HCT116 (cell line): ENCODE data around the gene ABL1. TPM values are rescaled to one million over a fixed set of nuclear protein-coding genes. Genes with fewer than 3 reads are reported as not detected.

Experiments
- ATAC-seq: fragments of 200-7000 bp; cut with Tn5 transposase; 2 replicates; pipeline ENCODE4 v1.9.1; 2020; ENCODE audit warnings: mild to moderate bottlenecking, moderate library complexity
- BruUV-seq: library from RNA; stranded (reverse); fragments of 400-500 nt; replicated peaks from 2 replicates; lab custom pipeline; 2021; lab: Mats Ljungman, UMichigan
- CTCF ChIA-PET: fragments of 300-600 bp; sonication (Branson Sonifier 250); formaldehyde crosslinking; loops from one replicate; lab custom pipeline; 2021; ENCODE audit warnings: antibody characterized with exemption; lab: Charles Lee
- POLR2A ChIA-PET: fragments of 300-600, 350-600 bp; sonication (Branson Sonifier 250); formaldehyde crosslinking; loops from one replicate; lab custom pipeline; 2021; ENCODE audit warnings: antibody characterized with exemption; lab: Charles Lee
- RAD21 ChIA-PET, 2 experiments: fragments of 300-600 bp; sonication (Branson Sonifier 250); formaldehyde crosslinking; loops; one replicate each; lab custom pipeline; 2023; ENCODE audit warnings: low total read pairs in 2 of 2; ENCODE audit not compliant: uncharacterized antibody in 2 of 2, unreplicated experiment in 2 of 2, low non-redundant PET in 1 of 2; lab: Charles Lee
- DNase-seq: peaks from one replicate; pipeline ENCODE4 v3.0.0-alpha.2; 2010; ENCODE audit warnings: low read depth, low spot score
- H2AFZ ChIP-seq: fragments of 200-600 bp; shearing (Covaris generic), sonication (generic); 2 replicates; pipeline ENCODE4 v1.6.1; 2017; ENCODE audit warnings: low read depth, mixed run types, mixed read lengths, antibody characterized with exemption, low read length; ENCODE audit not compliant: poor library complexity, severe bottlenecking
- H3K27ac ChIP-seq: 2 replicates; pipeline ENCODE4 v1.5.1; 2012; ENCODE audit warnings: low read depth, low read length
- H3K27me3 ChIP-seq: fragments of 200-600 bp; sonication (generic); 2 replicates; pipeline ENCODE4 v1.6.1; 2016; ENCODE audit warnings: mixed run types, low read length, mixed read lengths; ENCODE audit not compliant: insufficient read depth
- H3K36me3 ChIP-seq, 2 experiments: fragments of 200-500 bp in 1 of 2; fragments of 200-600 bp in 1 of 2; sonication (Bioruptor generic) in 1 of 2; sonication (generic) in 1 of 2; 2 replicates each; pipeline versions ENCODE4 v1.5.1 to v1.6.1; 2014 to 2016; ENCODE audit warnings: low read length in 2 of 2, inconsistent platforms in 1 of 2, mixed read lengths in 1 of 2, mixed run types in 1 of 2; ENCODE audit not compliant: insufficient read depth in 2 of 2, control insufficient read depth in 1 of 2
- H3K4me1 ChIP-seq, 2 experiments: fragments of 200-600 bp in 1 of 2; sonication (generic) in 1 of 2; 2 replicates each; pipeline versions ENCODE4 v1.5.1 to v1.6.1; 2012 to 2017; ENCODE audit warnings: low read length in 2 of 2, inconsistent platforms in 1 of 2, mild to moderate bottlenecking in 1 of 2, mixed read lengths in 1 of 2, mixed run types in 1 of 2, moderate library complexity in 1 of 2; ENCODE audit not compliant: insufficient read depth in 2 of 2, control insufficient read depth in 1 of 2
- H3K4me2 ChIP-seq: fragments of 200-600 bp; sonication (generic); 2 replicates; pipeline ENCODE4 v1.6.1; 2017; ENCODE audit warnings: mixed run types, low read length, mixed read lengths
- H3K4me3 ChIP-seq, 2 experiments: fragments of 200-600 bp in 1 of 2; sonication (generic) in 1 of 2; replicated peaks in 1 of 2; 2 replicates each; pipeline ENCODE4 v1.5.1; 2011 to 2016; ENCODE audit warnings: low read length in 2 of 2, control low read depth in 1 of 2, low read depth in 1 of 2, mild to moderate bottlenecking in 1 of 2, mixed read lengths in 1 of 2, mixed run types in 1 of 2
- H3K79me2 ChIP-seq: fragments of 200-600 bp; sonication (generic); 2 replicates; pipeline ENCODE4 v1.6.1; 2017; ENCODE audit warnings: mild to moderate bottlenecking, mixed run types, low read length, moderate library complexity, mixed read lengths; ENCODE audit not compliant: insufficient read depth
- H3K9ac ChIP-seq: fragments of 200-600 bp; sonication (generic); 2 replicates; pipeline ENCODE4 v1.6.1; 2016; ENCODE audit warnings: low read length, mixed read lengths
- H3K9me2 ChIP-seq: fragments of 200-600 bp; sonication (generic), shearing (Covaris generic); 2 replicates; pipeline ENCODE4 v1.6.1; 2017; ENCODE audit warnings: mixed run types, mild to moderate bottlenecking, moderate library complexity; ENCODE audit not compliant: insufficient read depth
- H3K9me3 ChIP-seq, 2 experiments: fragments of 200-500 bp in 1 of 2; fragments of 200-600 bp in 1 of 2; sonication (Bioruptor generic) in 1 of 2; sonication (generic) in 1 of 2; 2 replicates each; pipeline ENCODE4 v1.6.1; 2014 to 2017; ENCODE audit warnings: low read length in 2 of 2, mixed read lengths in 2 of 2, inconsistent platforms in 1 of 2, low read depth in 1 of 2, mild to moderate bottlenecking in 1 of 2, mixed run types in 1 of 2, moderate library complexity in 1 of 2; ENCODE audit not compliant: control insufficient read depth in 1 of 2, insufficient read depth in 1 of 2
- H4K20me1 ChIP-seq: fragments of 200-600 bp; sonication (generic), shearing (Covaris generic); 2 replicates; pipeline ENCODE4 v1.6.1; 2017; ENCODE audit warnings: mixed run types, mild to moderate bottlenecking, moderate library complexity; ENCODE audit not compliant: insufficient read depth
- CBX3 ChIP-seq: IDR thresholded peaks from 2 replicates; pipeline ENCODE4 v1.6.1; 2012; ENCODE audit warnings: low read depth
- EZH2 ChIP-seq: fragments of 200-600 bp; sonication (generic); IDR thresholded peaks from 2 replicates; pipeline ENCODE4 v1.6.1; 2017; ENCODE audit warnings: antibody characterized with exemption, mixed run types
- EZH2phosphoT487 ChIP-seq: fragments of 200-600 bp; IDR thresholded peaks from 2 replicates; pipeline ENCODE4 v1.6.1; 2018; ENCODE audit warnings: antibody characterized with exemption, borderline replicate concordance
- MAX ChIP-seq: IDR thresholded peaks from 2 replicates; pipeline ENCODE4 v1.6.1; 2012
- ZFX ChIP-seq: fragments of 450-650 bp; IDR thresholded peaks from 2 replicates; pipeline ENCODE4 v1.6.1; 2017
- intact Hi-C: fragments of 100-400 bp; cut with micrococcal nuclease; formaldehyde crosslinking; loops from 2 replicates; pipeline ENCODE4 v1.10.0; 2022
- total RNA-seq: library from RNA; stranded (reverse); gene quantifications from one replicate; pipeline ENCODE4 v1.2.1, GENCODE V29; 2021; ENCODE audit not compliant: unreplicated experiment
- TF ChIP-seq, protein P1 (sequence below): IDR thresholded peaks from 2 replicates; pipeline ENCODE4 v1.6.1; 2012; ENCODE audit warnings: low read depth

ABL1 gene
- total RNA-seq, 1 experiment from 2014 or later = 54.7 TPM

DNA sequence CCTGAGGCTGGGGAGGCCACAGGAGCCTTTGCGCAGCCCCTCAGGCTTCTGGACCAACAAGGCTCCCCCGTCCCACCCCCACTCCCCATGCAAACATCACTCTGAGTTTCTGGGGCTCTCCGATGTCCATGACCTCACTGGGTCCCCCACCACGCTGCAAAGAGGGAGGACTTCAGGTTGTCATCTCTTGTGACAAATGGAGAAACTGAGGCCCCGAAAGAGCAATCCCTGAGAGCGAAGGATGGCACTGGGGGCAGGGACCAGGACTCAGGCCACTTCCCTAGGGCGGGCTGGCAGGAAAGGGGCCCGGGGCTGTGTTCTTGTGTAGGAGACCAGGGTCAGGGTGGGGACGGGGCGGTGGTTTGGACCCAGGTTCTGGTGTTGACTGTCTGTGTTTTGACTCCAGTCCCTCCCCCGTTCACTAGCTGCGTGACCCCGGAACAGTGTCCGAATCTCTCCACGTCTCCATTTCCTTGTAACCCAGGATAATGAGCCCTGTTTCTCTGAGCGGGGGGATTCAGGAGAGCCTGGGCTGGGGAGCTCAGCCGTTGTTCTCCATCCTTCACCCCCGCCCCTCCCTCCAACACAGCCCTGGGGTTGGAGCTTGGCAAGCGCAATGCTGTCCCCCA, 90.1 kb downstream of the ABL1 start (continued):
- TF ChIP-seq, protein P1, sequence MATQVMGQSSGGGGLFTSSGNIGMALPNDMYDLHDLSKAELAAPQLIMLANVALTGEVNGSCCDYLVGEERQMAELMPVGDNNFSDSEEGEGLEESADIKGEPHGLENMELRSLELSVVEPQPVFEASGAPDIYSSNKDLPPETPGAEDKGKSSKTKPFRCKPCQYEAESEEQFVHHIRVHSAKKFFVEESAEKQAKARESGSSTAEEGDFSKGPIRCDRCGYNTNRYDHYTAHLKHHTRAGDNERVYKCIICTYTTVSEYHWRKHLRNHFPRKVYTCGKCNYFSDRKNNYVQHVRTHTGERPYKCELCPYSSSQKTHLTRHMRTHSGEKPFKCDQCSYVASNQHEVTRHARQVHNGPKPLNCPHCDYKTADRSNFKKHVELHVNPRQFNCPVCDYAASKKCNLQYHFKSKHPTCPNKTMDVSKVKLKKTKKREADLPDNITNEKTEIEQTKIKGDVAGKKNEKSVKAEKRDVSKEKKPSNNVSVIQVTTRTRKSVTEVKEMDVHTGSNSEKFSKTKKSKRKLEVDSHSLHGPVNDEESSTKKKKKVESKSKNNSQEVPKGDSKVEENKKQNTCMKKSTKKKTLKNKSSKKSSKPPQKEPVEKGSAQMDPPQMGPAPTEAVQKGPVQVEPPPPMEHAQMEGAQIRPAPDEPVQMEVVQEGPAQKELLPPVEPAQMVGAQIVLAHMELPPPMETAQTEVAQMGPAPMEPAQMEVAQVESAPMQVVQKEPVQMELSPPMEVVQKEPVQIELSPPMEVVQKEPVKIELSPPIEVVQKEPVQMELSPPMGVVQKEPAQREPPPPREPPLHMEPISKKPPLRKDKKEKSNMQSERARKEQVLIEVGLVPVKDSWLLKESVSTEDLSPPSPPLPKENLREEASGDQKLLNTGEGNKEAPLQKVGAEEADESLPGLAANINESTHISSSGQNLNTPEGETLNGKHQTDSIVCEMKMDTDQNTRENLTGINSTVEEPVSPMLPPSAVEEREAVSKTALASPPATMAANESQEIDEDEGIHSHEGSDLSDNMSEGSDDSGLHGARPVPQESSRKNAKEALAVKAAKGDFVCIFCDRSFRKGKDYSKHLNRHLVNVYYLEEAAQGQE = no peak
- TF ChIP-seq EZH2 (no peak), ZFX (no peak)
- TF ChIP-seq, all 23 proteins: peak for 0

GRCh38 chr9:130927338-130927737, 92.3 kb downstream of the ABL1 start:
- Histone ChIP-seq H2AFZ (no peak overlapping the region), H3K9me2 (no peaks in the 10 kb centered on the region), H4K20me1 (no peaks in the 10 kb centered on the region), H3K4me3 (no peak overlapping the region), H3K79me2 (no peaks in the 10 kb centered on the region), H3K27me3 (no peaks in the 10 kb centered on the region), H3K9ac (peak overlapping the region; percentile 51; the same call in 1 of the 2 replicates), H3K4me1 (peaks cover 29 to 32% of the 10 kb centered on the region in 2 experiments), H3K36me3 (no peaks in the 10 kb centered on the region), H3K4me2 (peak overlapping the region; percentile 82), H3K27ac (peak overlapping the region; percentile 81), H3K9me3 (no peaks in the 10 kb centered on the region)
- no peak for TF ChIP-seq CBX3
- no peak for TF ChIP-seq MAX
- no peak for TF ChIP-seq EZH2phosphoT487
- TF ChIP-seq EZH2 = no peak
- intact Hi-C loops = no loop called here
- peak; percentile 2; the same call in 1 of the 2 replicates for ATAC-seq
- no TSS peak for BruUV-seq
- no peak for DNase-seq
- POLR2A ChIA-PET = interaction anchor here (0.9 to 1.4 kb wide), 4 partner anchors 9 to 61 kb away, joined by 3 read pairs; no protein-coding TSS in a partner anchor
- CTCF ChIA-PET = interaction anchor here (0.8 to 2.3 kb wide), 4 partner anchors 14 to 71 kb away, joined by 3 to 10 read pairs (median 5); no protein-coding TSS in a partner anchor
- RAD21 ChIA-PET = interaction anchor here (1.0 to 1.5 kb wide), 3 partner anchors 33 to 71 kb away, joined by 3 to 4 read pairs (median 4); no protein-coding TSS in a partner anchor
